HG03342 (cell line): ENCODE results near the gene CCDC12.

Experiments
- ATAC-seq: cut with Tn5 transposase; IDR thresholded peaks from one replicate; pipeline ENCODE4 v1.9.1; 2021; ENCODE audit warnings: mild to moderate bottlenecking, moderate library complexity; ENCODE audit not compliant: unreplicated experiment

CCDC12 gene

GRCh38 chr3:46959161-46959511, 17.4 kb downstream of the CCDC12 start:
- ATAC-seq = no peak

GRCh38 chr3:46958467-46959160, 17.9 kb downstream of the CCDC12 start:
- ATAC-seq = no peak

DNA sequence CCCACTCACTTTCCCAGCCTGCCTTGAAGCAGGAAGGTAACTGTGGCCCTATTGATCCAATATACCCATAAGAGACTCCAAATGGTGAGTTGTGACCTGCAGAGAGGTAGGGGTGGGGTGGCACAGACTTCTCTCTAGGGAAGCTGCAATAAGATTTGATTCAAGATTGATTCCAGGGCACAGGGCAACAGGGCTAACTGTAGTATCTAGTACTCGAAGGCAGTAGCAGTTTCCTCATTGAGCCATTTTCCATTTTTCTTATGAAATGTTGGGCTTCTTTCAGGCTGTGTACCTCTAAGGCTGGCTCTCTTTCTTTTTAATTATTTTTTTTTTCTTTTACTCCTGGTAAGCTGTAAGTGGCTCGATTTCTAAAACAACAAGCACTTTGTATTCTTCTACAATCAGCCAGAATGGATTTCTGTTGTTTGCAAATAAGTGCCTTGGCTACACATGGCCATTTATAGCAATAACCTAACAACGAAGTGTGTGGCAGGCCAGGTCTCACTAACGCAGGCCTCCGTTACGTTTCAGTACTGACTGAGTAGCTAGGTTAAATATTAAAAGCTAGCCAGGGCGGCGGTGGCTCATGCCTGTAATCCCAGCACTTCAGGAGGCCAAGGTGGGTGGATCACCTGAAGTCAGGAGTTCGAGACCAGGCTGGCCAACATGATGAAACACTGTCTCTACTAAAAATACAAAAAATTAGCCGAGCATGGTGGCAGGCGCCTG, 19.3 kb downstream of the CCDC12 start:
- ATAC-seq = no peak

- no peak for ATAC-seq
Observed at GRCh38 chr3:46955801-46956259, 20.7 kb downstream of the CCDC12 start.

- ATAC-seq = no peak
Observed at GRCh38 chr3:46955157-46955556, 21.4 kb downstream of the CCDC12 start.

GRCh38 chr3:46954178-46954577, 22.4 kb downstream of the CCDC12 start:
- ATAC-seq = no peak

- ATAC-seq = peak; percentile 42
Observed at GRCh38 chr3:46953234-46954010, 23.1 kb downstream of the CCDC12 start.

- ATAC-seq = no peak
Observed at GRCh38 chr3:46952813-46953212, 23.7 kb downstream of the CCDC12 start.

DNA sequence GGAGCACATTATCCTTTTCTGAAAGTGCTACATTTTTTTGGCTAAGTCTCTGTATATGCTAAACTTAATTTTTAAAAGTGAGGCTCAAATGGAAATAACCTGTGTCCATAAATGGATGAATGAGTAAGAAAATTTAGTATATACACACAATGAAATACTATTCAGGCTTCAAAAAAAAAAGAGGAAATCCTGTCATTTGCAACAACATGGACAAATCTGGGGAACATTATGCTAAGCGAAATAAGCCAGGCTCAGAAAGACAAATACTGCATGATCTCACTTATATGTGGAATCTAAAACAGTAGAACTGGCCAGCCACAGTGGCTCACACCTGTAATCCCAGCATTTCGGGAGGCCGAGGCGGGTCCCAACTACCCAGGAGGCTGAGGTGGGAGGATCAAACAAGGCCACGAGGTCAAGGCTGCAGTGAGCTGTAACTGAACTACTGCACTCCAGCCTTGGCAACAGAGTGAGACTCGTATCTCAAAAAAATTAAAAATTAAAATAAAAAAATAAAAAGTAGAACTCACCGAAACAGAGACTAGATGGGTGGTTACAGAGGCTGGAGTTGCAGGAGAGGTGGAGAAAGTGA, 25.8 kb downstream of the CCDC12 start:
- no peak for ATAC-seq

DNA sequence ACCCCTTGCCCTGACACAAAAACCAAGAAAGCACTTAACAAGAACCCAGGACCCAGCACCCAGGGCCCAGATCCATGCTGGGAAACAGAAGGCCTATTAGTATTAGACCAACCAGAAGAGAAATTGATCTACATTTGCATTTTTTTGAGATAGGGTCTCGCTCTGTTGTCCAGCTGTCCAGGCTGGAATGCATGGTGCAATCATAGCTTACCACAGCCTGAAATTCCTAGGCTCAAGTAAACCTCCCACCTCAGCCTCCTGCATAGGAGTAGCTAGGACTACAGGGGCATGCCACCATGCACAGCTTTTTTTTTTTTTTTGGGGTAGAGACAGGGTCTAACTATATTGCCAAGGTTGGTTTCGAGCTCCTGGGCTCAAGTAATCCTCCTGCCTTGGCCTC, 26.4 kb downstream of the CCDC12 start:
- ATAC-seq = no peak

GRCh38 chr3:46948830-46949671, 27.5 kb downstream of the CCDC12 start:
- peak; percentile 51 for ATAC-seq

- ATAC-seq = no peak
Observed at GRCh38 chr3:46947981-46948791, 28.4 kb downstream of the CCDC12 start.

- no peak for ATAC-seq
Observed at GRCh38 chr3:46947546-46947901, 29.0 kb downstream of the CCDC12 start.

DNA sequence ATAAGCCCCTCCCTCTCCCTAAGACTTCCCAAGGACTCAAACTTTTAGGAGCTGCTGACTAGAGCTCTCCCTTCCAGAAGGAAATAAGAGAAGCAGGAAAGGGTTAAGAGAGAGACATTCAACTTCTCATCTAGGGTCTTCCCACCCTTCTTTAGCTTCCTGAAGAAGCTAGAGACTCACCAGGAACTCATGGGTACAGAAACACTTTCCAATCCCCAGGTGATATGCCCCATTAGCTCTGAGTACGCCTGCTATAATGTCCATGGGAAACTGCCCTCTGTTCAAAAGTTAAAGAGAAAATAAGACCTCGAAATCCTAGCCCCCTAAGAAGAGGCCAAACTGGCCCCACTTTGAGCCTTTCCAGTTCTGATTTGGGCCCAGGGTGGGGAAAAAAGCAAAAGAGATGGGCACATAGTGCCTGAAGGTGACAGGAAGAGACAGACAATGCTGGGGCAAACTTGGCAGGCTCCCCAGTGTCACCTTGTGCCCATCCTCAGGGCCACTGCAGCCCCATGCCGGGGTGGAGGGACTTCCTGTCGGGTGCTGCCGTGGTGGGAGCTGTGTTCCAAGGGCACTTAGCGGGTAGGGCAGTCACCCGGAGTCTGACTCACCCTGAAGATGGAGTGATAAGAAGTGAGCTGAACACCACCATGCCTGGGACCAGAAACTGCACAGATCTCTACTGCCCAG, 29.5 kb downstream of the CCDC12 start:
- no peak for ATAC-seq

DNA sequence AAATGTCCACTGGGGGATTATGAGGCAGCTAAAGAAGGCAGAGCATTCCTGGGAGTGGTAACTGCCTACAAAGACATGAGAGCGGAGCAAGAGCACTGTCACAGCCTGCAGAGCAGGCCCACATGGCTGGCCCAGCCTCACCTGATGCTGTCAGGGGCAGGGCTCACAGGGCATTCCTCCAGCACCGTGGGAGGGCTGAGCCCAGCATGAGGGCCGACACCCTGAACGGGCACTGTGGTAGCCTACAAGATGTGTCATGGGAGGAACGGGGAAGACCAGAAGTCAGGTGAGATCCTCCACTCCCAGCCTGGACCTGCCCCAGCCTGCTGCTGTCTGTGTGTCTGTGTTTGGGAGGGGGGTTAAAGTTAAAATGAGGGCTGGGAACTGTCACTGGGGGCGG, 30.1 kb downstream of the CCDC12 start:
- no peak for ATAC-seq

DNA sequence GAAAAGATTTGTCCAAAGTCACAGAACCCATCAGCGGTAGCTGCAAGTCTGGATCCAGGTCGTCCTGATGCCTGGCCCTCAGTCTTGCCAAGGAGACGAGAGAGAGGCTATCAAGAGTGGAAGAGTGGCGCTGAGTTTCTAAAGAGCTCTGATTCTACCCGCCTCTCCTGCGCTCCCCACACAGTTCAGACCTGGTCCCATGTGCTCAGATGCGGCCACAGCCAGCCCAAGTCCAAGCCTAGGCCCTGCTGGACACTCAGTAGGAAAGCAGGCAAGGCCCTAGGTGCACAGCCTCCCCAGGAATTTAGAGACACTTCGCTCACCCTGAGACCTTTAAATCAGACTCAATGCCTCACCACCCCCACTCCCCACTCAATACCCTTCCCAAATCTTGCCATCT, 32.4 kb downstream of the CCDC12 start:
- no peak for ATAC-seq

DNA sequence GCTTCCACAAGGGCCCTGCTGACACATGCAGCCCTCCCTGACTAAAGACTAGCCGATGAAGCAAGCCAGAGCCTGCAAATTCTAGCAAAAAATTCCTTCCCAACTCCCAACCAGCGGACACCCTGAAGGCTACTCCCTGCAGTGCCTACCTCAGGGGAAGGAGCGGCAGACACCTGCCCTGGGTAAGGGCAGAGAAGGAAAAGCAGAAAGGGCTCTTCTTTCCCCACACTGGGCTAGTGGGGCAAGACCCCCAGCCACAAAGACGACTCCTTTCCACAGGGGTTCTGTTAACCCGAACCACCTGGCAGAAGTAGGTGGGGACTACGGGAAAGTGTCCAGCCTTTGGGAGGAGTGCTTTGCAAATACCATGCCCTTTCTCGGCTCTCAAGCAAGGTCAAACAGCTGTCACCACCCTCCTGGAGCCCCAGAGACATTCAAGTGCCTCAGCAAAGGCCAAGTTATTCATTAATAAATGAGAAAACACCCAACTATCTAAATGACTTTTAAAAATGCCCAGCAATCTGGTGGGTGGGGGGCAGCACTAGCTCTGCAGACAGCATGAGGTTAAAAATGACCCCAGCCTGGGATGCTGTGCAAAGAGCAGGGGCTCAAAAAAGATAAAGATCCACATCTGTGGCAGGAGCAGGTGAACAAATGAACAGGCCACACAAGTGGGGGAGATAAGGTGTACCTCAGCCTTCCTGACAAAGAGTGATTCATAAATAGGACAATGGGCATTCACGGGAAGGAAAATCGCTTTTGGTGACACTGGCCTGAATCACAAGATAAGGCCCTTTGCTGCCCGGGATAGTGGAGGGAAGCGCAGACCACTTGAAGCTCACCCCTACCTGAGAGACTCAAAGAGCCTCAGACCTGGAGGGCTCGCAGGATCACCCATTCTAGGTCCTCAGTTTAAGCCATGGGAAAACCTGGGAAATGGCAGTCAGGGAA, 33.0 kb downstream of the CCDC12 start:
- ATAC-seq = no peak
